ENCODE data around the gene PCDH18.

Gene PCDH18

GRCh38 chr4:137536789-137537561 is 4.7 kb upstream of the PCDH18 start:
- DNase-seq (ENCODE audit: extremely low read depth, low read depth), result no peak

GRCh38 chr4:137535718-137536117 is 3.4 kb upstream of the PCDH18 start:
- TF ChIP-seq CTCF (IDR thresholded peaks at IDR 0.05; ENCODE audit: low read depth, low read length), result no peak
- DNase-seq (ENCODE audit: extremely low read depth, low read depth), result no peak

More at GRCh38 chr4:137536789-137537561, 4.7 kb upstream of the PCDH18 start:
- no peak for TF ChIP-seq CTCF (IDR thresholded peaks at IDR 0.05; ENCODE audit: low read depth, low read length)

- TF ChIP-seq CTCF (IDR thresholded peaks at IDR 0.05; ENCODE audit: low read depth, low read length), result no peak
- no peak for DNase-seq (ENCODE audit: extremely low read depth, low read depth)
Observed at GRCh38 chr4:137534516-137534915, 2.2 kb upstream of the PCDH18 start.

- no peak for DNase-seq (ENCODE audit: extremely low read depth, low read depth)
- no peak for TF ChIP-seq CTCF (IDR thresholded peaks at IDR 0.05; ENCODE audit: low read depth, low read length)
Observed at GRCh38 chr4:137533855-137534254, 1.6 kb upstream of the PCDH18 start.

GRCh38 chr4:137532869-137533236 is 559 bp upstream of the PCDH18 start:
- no peak for TF ChIP-seq CTCF (IDR thresholded peaks at IDR 0.05; ENCODE audit: low read depth, low read length)
- DNase-seq (ENCODE audit: extremely low read depth, low read depth), result no peak

GRCh38 chr4:137531168-137531985 is 917 bp downstream of the PCDH18 start:
- peak; percentile 56 for TF ChIP-seq CTCF (IDR thresholded peaks at IDR 0.05; ENCODE audit: low read depth, low read length)

GRCh38 chr4:137530176-137530575 is 2.1 kb downstream of the PCDH18 start:
- no peak for TF ChIP-seq CTCF (IDR thresholded peaks at IDR 0.05; ENCODE audit: low read depth, low read length)
- DNase-seq (ENCODE audit: extremely low read depth, low read depth), result no peak

More at GRCh38 chr4:137531168-137531985, 917 bp downstream of the PCDH18 start:
- no peak for DNase-seq (ENCODE audit: extremely low read depth, low read depth)
